ENCODE measurements around the gene TMEM14A.

DNA sequence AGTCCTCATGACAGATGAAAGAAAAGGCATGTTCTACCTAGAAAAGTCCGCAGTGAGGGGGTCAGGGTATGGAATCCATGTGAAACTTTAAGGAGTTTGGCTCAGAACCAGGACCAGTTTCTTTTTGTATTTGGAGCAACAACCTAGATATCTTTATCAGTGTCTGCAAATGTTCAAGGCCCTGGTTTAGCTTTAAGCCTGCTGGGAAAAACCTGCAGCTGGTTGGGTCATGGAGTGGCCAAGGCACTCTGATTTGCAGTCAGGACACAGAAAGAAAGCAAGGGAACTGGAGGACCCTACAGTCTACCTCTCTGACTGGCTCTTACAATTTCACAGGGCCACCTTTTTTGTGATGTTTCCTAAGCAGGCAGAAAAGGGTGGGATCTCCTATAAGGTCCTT, 58.7 kb downstream of the TMEM14A start:
- TF ChIP-seq POLR2A (IDR thresholded peaks at IDR 0.05): no peak
- TF ChIP-seq, protein P1, sequence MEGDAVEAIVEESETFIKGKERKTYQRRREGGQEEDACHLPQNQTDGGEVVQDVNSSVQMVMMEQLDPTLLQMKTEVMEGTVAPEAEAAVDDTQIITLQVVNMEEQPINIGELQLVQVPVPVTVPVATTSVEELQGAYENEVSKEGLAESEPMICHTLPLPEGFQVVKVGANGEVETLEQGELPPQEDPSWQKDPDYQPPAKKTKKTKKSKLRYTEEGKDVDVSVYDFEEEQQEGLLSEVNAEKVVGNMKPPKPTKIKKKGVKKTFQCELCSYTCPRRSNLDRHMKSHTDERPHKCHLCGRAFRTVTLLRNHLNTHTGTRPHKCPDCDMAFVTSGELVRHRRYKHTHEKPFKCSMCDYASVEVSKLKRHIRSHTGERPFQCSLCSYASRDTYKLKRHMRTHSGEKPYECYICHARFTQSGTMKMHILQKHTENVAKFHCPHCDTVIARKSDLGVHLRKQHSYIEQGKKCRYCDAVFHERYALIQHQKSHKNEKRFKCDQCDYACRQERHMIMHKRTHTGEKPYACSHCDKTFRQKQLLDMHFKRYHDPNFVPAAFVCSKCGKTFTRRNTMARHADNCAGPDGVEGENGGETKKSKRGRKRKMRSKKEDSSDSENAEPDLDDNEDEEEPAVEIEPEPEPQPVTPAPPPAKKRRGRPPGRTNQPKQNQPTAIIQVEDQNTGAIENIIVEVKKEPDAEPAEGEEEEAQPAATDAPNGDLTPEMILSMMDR (IDR thresholded peaks at IDR 0.05): no peak
